GM21447 (cell line): ENCODE results near the gene CNOT10.
"Not testable (repeated sequence)": the region's sequence is repeated elsewhere in the genome, so short reads cannot be mapped to it uniquely, and the experiment has no call there.

Experiments used
- ATAC-seq: cut with Tn5 transposase; IDR thresholded peaks from one replicate; pipeline ENCODE4 v1.9.1; 2021; ENCODE audit not compliant: unreplicated experiment

The CNOT10 gene

GRCh38 chr3:32751377-32751776, 66.4 kb downstream of the CNOT10 start:
- ATAC-seq: no peak

GRCh38 chr3:32755761-32756160, 70.8 kb downstream of the CNOT10 start:
- ATAC-seq: no peak

GRCh38 chr3:32757618-32758374, 72.8 kb downstream of the CNOT10 start:
- ATAC-seq: no peak

GRCh38 chr3:32758375-32758753, 73.4 kb downstream of the CNOT10 start:
- ATAC-seq: no peak

GRCh38 chr3:32759342-32759741, 74.4 kb downstream of the CNOT10 start:
- ATAC-seq: no peak

GRCh38 chr3:32764481-32764880, 79.5 kb downstream of the CNOT10 start:
- no peak for ATAC-seq

GRCh38 chr3:32778389-32778788, 93.4 kb downstream of the CNOT10 start:
- ATAC-seq: no peak

GRCh38 chr3:32780071-32780734, 95.2 kb downstream of the CNOT10 start:
- ATAC-seq: no peak

GRCh38 chr3:32780735-32781210, 95.8 kb downstream of the CNOT10 start:
- peak; percentile 47 for ATAC-seq

- peak; percentile 90 for ATAC-seq
These were observed 96.4 kb downstream of the CNOT10 start for GRCh38 chr3:32781211-32781968.

GRCh38 chr3:32781969-32782270, 96.9 kb downstream of the CNOT10 start:
- ATAC-seq: not testable (repeated sequence)

GRCh38 chr3:32782407-32782806, 97.4 kb downstream of the CNOT10 start:
- ATAC-seq: no peak

- no peak for ATAC-seq
These were observed 106.8 kb downstream of the CNOT10 start for GRCh38 chr3:32791833-32792232.

GRCh38 chr3:32794487-32795308, 109.7 kb downstream of the CNOT10 start:
- no peak for ATAC-seq

- not testable (repeated sequence) for ATAC-seq
These were observed 111.5 kb downstream of the CNOT10 start for GRCh38 chr3:32796384-32796950.

GRCh38 chr3:32797776-32798175, 112.8 kb downstream of the CNOT10 start:
- ATAC-seq: no peak

- not testable (repeated sequence) for ATAC-seq
These were observed 116.5 kb downstream of the CNOT10 start for GRCh38 chr3:32801440-32801839.

GRCh38 chr3:32813180-32813579, 128.2 kb downstream of the CNOT10 start:
- ATAC-seq: peak; percentile 57

GRCh38 chr3:32814361-32814760, 129.4 kb downstream of the CNOT10 start:
- no peak for ATAC-seq

- ATAC-seq: no peak
These were observed 131.0 kb downstream of the CNOT10 start for GRCh38 chr3:32815841-32816438.
